ENCODE data around the gene FAM89B.
A peak's percentile ranks its signal among the peaks of the same experiment; 100 is the strongest.

The FAM89B gene

GRCh38 chr11:65588199-65589054, 16.1 kb downstream of the FAM89B start:
- no peak for DNase-seq (ENCODE audit: low spot score)

GRCh38 chr11:65589444-65590239, 17.3 kb downstream of the FAM89B start:
- DNase-seq (ENCODE audit: low spot score), result no peak

GRCh38 chr11:65590240-65590738, 18.0 kb downstream of the FAM89B start:
- no peak for DNase-seq (ENCODE audit: low spot score)

- DNase-seq (ENCODE audit: low spot score), result no peak
Observed at GRCh38 chr11:65591939-65592857, 19.9 kb downstream of the FAM89B start.

DNA sequence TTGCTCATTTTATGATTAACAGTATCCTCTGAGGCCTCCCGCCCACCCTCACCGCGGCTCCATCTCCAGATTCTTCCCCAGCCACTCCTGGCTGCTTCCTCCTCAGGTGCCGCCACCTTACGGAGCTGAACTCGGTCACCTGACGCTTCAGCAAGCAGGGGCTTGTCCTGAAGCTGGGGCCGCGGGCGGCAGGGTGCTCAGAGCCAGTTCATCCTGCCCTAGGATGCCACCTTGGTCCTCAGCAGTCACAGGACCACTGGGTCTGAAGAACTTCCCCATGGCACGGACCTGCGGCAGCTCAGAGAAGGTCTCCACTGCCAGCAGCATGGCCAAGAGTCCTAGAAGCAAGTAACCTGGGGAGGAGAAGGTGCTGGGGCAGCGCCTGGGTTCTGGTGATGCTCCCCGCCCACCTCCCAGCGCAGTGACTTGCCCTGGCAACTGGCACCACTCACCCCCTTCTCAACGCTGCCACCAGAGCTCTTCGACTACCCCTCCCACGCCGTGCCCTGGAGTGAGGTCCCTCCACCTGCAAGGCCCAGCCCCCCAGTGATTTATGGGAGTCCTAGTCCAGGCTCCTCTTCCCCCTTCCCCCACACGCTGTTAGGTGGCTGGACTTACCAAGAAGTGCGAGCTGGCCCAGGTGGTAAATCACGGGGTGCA, 20.6 kb downstream of the FAM89B start:
- no peak for DNase-seq (ENCODE audit: low spot score)

GRCh38 chr11:65593518-65594414, 21.4 kb downstream of the FAM89B start:
- no peak for DNase-seq (ENCODE audit: low spot score)

DNA sequence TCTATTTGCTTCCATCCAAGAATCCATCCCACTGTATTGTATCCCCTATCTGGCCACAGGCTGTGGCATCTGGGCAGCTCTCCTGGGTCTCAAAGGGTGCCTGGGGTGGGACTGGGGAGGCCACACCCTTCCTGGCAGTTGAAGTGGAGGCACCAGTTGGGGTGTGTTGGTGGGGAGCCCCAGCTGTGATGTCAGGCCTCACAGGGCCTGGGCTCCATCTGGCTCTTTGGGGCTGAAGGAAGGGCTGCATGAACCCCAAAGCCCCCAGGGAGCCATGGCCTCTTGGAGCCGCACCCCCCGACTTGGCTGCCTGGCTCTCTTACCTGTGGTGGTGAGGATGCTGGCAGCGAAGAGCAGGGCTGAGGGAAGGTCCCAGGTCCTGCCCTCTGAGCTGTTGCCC, 22.8 kb downstream of the FAM89B start:
- DNase-seq (ENCODE audit: low spot score), result no peak

DNA sequence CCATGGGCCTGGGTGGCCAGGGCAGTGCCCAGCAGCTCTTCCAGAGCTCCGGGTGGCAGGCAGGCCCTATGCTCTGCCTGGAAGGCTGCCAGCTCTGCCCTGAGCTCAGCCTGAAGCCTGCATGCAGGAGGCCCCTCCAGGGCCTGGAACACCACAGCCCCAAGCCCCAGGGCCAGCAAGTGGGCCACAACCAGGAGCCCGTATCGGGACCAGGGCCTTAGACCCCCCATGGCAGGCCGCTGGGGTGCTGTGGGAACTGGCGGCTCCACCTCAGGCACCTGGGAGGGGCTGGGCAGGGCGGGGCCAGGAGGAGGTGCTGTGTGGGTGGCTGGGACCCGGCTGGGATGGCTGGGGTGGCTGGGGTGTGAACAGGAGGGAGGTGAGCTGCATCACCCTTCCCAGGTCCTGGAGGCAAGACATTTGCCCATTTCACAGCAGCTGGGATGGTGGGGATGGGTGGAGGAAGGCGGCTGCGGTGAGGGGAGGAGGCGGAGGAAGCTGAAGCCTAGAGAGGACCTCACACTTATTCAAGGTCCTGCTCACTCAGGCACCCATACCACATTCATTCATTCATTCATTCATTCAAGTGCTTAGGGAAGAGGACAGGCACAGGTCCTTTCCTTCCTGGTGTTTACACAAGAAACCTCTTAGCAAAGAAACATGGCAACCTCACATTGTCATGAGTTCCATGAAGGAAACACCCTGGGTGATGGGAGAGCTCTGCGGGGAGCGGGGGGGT, 23.4 kb downstream of the FAM89B start, which contains the start of gene KCNK7:
Gene KCNK7, minus strand, starts transcription at position 258 of the 739 bp plus-strand sequence. Its CDS starts 28 bp downstream, at position 230.
- no peak for DNase-seq (ENCODE audit: low spot score)

DNA sequence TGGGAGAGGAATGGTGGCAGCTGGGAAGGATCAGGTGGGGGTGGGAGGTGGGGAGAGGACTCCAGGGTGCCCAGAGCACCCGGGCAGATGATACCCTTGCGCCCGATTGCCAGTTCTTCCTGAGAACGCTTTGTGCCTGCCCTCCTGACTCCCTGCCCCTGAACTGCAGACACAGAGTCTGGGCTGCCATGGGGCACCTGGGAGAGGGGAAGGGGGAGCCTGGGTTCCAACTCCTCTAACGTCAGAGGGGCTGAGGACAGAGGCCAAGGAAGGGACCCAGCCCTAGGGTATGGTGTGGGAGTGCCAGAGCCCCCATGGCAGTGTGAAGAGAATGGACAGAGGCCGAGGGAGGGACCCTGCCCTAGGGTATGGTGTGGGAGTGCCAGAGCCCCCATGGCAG, 24.2 kb downstream of the FAM89B start:
- no peak for DNase-seq (ENCODE audit: low spot score)

- no peak for DNase-seq (ENCODE audit: low spot score)
Observed at GRCh38 chr11:65598258-65598699, 25.9 kb downstream of the FAM89B start.

- no peak for DNase-seq (ENCODE audit: low spot score)
Observed at GRCh38 chr11:65599216-65599954, 27.0 kb downstream of the FAM89B start.

- no peak for DNase-seq (ENCODE audit: low spot score)
Observed at GRCh38 chr11:65599955-65600246, 27.6 kb downstream of the FAM89B start.

DNA sequence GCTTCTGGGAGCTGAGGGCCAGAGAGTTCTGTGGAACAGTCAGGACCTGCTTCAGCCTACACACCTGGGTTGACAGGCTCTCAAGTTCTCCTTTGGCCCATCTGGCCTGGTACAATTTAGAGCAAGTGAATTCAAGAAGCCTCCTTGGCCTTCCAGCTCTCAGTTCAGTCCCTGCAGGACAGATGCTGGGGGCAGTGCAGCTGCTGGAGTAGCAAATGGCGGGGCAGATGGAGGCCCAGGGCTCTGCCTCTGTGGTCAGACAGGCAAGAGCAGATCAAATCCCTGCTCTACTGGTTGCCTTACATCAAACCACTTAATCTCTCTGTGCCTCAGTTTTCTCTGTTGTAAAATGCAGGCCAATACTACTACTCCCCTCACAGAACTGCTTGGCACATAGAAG, 31.9 kb downstream of the FAM89B start:
- no peak for DNase-seq (ENCODE audit: low spot score)

GRCh38 chr11:65606876-65607613, 34.7 kb downstream of the FAM89B start:
- DNase-seq (ENCODE audit: low spot score), result peak; percentile 72

- no peak for DNase-seq (ENCODE audit: low spot score)
Observed at GRCh38 chr11:65607614-65608426, 35.5 kb downstream of the FAM89B start.

- no peak for DNase-seq (ENCODE audit: low spot score)
Observed at GRCh38 chr11:65609229-65609628, 36.9 kb downstream of the FAM89B start.

DNA sequence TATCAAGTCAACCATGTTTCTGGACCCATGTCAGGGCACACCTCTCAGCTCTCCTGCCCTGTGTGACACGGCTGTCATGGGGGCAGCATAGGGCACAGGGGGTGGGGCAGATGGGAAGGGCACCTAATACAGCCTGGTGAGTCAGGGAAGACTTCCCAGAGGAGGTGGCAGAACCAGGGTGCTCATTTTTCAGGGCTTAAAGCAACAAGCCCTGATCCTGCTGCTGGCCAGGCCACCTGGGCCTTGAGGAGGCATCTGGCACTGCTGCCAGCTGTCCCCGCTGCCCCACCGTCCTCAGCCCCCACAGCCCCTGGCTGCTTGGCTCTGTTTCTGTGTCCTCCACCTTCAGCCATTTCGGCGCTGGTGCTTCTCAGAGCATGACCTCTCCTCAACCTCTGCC, 37.3 kb downstream of the FAM89B start:
- DNase-seq (ENCODE audit: low spot score), result no peak
